HEK293T (cell line): ENCODE data around the gene CACNA1C.

Experiments used
- CTCF ChIA-PET: fragments of 350-600 bp; formaldehyde crosslinking; extraction: SDS; loops from one replicate; lab custom pipeline; 2021; ENCODE audit warnings: antibody characterized with exemption, inconsistent platforms; lab: Yijun Ruan, JAX
- POLR2A ChIA-PET: fragments of 350-600 bp; formaldehyde crosslinking; extraction: SDS; loops from one replicate; lab custom pipeline; 2020; ENCODE audit warnings: antibody characterized with exemption, inconsistent platforms; lab: Yijun Ruan, JAX
- DNase-seq: peaks from one replicate; pipeline ENCODE4 v3.0.0; 2012; ENCODE audit warnings: mixed read lengths; ENCODE audit errors: extremely low spot score
- ARNT ChIP-seq: fragments of 450-650 bp; IDR thresholded peaks from 2 replicates; pipeline ENCODE4 v1.6.1; 2017; ENCODE audit warnings: mild to moderate bottlenecking
- BHLHE40 ChIP-seq: fragments of 450-650 bp; IDR thresholded peaks from 2 replicates; pipeline ENCODE4 v1.6.1; 2016; ENCODE audit warnings: mild to moderate bottlenecking, moderate library complexity, borderline replicate concordance
- CTBP1 ChIP-seq: fragments of 450-650 bp; IDR thresholded peaks from 2 replicates; pipeline ENCODE4 v1.6.1; 2016; ENCODE audit warnings: borderline replicate concordance
- ELF4 ChIP-seq: fragments of 450-650 bp; IDR thresholded peaks from 2 replicates; pipeline ENCODE4 v1.6.1; 2017; ENCODE audit warnings: antibody characterized with exemption
- FOXA1 ChIP-seq: fragments of 450-650 bp; IDR thresholded peaks from 2 replicates; pipeline ENCODE4 v1.6.1; 2016; ENCODE audit warnings: mild to moderate bottlenecking
- FOXK2 ChIP-seq: fragments of 450-650 bp; IDR thresholded peaks from 2 replicates; pipeline ENCODE4 v1.6.1; 2016; ENCODE audit warnings: mild to moderate bottlenecking
- FOXM1 ChIP-seq: fragments of 450-650 bp; IDR thresholded peaks from 2 replicates; pipeline ENCODE4 v1.6.1; 2017; ENCODE audit warnings: mild to moderate bottlenecking, borderline replicate concordance
- HDGF ChIP-seq: fragments of 450-650 bp; IDR thresholded peaks from 2 replicates; pipeline ENCODE4 v1.6.1; 2017; ENCODE audit warnings: antibody characterized with exemption, borderline replicate concordance
- L3MBTL2 ChIP-seq: fragments of 450-650 bp; conservative IDR thresholded peaks from 2 replicates; pipeline ENCODE4 v1.6.1; 2016; ENCODE audit warnings: mild to moderate bottlenecking
- LEF1 ChIP-seq: fragments of 450-650 bp; IDR thresholded peaks from 2 replicates; pipeline ENCODE4 v1.6.1; 2017; ENCODE audit warnings: mild to moderate bottlenecking, borderline replicate concordance
- NFRKB ChIP-seq: fragments of 450-650 bp; IDR thresholded peaks from 2 replicates; pipeline ENCODE4 v1.6.1; 2016; ENCODE audit warnings: mild to moderate bottlenecking, moderate library complexity
- SP1 ChIP-seq: fragments of 450-650 bp; IDR thresholded peaks from 2 replicates; pipeline ENCODE4 v1.6.1; 2017
- SUZ12 ChIP-seq: fragments of 450-650 bp; IDR thresholded peaks from 2 replicates; pipeline ENCODE4 v1.6.1; 2016; ENCODE audit warnings: mild to moderate bottlenecking
- TARDBP ChIP-seq: fragments of 450-650 bp; IDR thresholded peaks from 2 replicates; pipeline ENCODE4 v1.6.1; 2016
- ZNF384 ChIP-seq: fragments of 450-650 bp; IDR thresholded peaks from 2 replicates; pipeline ENCODE4 v1.6.1; 2016
- TF ChIP-seq, protein P1 (sequence below): fragments of 450-650 bp; IDR thresholded peaks from 2 replicates; pipeline ENCODE4 v1.6.1; 2016

Gene CACNA1C

DNA sequence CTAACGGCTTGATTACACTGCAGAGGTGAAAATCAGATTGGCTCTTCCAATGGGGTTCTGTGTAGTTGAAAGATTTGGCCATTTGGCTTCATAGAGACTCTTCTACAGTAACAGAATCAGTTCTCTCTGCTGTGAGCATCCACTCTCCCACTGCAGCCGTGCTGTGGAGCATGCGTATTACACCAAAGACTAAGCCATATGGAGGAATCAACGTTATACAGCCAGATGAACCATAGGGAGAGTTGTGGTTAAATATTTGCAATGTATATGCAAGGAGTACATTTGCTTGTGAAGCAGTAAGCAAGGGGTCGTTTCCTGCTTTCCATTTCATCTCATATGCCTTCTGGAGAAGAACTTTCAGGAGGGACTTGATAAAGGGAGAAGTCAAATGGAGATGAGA is 410.9 kb downstream of the CACNA1C start:
- CTCF ChIA-PET = no interaction called here
- POLR2A ChIA-PET = no interaction called here
- no peak for TF ChIP-seq ARNT
- no peak for TF ChIP-seq LEF1
- no peak for TF ChIP-seq ELF4
- TF ChIP-seq, protein P1, sequence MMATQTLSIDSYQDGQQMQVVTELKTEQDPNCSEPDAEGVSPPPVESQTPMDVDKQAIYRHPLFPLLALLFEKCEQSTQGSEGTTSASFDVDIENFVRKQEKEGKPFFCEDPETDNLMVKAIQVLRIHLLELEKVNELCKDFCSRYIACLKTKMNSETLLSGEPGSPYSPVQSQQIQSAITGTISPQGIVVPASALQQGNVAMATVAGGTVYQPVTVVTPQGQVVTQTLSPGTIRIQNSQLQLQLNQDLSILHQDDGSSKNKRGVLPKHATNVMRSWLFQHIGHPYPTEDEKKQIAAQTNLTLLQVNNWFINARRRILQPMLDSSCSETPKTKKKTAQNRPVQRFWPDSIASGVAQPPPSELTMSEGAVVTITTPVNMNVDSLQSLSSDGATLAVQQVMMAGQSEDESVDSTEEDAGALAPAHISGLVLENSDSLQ = no peak
- TF ChIP-seq SUZ12 = no peak
- no peak for TF ChIP-seq L3MBTL2
- no peak for TF ChIP-seq CTBP1
- TF ChIP-seq TARDBP = no peak
- no peak for TF ChIP-seq BHLHE40
- no peak for TF ChIP-seq FOXM1
- no peak for TF ChIP-seq ZNF384
- no peak for TF ChIP-seq NFRKB
- no peak for TF ChIP-seq FOXK2
- TF ChIP-seq HDGF = no peak
- no peak for TF ChIP-seq FOXA1
- TF ChIP-seq SP1 = no peak
- DNase-seq = no peak

DNA sequence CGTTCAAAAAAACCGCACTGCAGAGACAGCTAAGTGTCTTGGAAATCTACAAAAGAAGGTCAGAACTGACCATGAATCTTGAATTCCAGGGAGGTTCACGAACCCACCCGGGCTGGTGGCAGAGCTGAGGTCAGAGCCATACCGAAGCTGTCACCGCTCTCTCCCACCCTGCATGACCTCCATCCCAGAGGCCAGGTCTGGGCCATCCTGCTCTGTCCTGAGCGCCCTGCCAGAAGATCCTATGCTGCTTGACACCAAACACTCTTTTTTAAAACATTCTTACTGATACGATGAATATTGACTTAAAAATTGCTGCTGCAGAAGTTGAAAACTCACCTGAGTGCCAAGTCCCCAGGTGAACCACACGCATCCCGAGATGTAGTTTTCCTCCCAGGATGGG is 412.9 kb downstream of the CACNA1C start:
- CTCF ChIA-PET = no interaction called here
- POLR2A ChIA-PET = no interaction called here
- no peak for TF ChIP-seq FOXA1
- TF ChIP-seq FOXM1 = no peak
- TF ChIP-seq FOXK2 = no peak
- TF ChIP-seq TARDBP = no peak
- TF ChIP-seq CTBP1 = no peak
- no peak for TF ChIP-seq NFRKB
- TF ChIP-seq SUZ12 = no peak
- no peak for TF ChIP-seq ZNF384
- no peak for TF ChIP-seq ARNT
- TF ChIP-seq LEF1 = no peak
- TF ChIP-seq, protein P1 = no peak
- no peak for TF ChIP-seq BHLHE40
- no peak for TF ChIP-seq HDGF
- TF ChIP-seq L3MBTL2 = no peak
- TF ChIP-seq ELF4 = no peak
- TF ChIP-seq SP1 = no peak
- no peak for DNase-seq

DNA sequence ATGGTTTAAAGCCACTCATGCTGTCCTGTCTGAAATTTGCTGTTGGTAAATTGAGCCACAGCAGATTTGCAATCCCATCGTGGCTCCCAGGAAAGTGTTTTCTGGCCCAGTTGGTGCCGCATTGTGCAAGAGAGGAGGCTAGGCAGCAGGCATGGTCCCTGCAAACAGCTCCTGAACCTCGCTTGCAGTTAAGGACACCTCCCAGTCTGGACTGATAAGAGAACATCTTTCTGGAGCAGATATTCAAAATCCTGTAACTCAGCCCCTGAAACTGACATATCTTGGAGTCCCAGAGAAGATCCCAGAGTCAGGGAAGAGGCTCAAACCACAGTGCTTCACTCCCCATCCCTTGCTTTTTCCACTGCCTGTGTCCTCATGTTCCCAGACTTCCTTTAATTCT is 413.4 kb downstream of the CACNA1C start:
- TF ChIP-seq HDGF (no peak), FOXM1 (no peak), CTBP1 (no peak), ELF4 (no peak), SUZ12 (no peak), NFRKB (no peak), L3MBTL2 (no peak), ARNT (no peak), SP1 (no peak), FOXA1 (no peak), LEF1 (no peak), TARDBP (no peak), ZNF384 (no peak), FOXK2 (no peak), BHLHE40 (no peak)
- TF ChIP-seq, protein P1 = no peak
- DNase-seq = no peak
- ChIA-PET POLR2A (no interaction called here), CTCF (no interaction called here)

DNA sequence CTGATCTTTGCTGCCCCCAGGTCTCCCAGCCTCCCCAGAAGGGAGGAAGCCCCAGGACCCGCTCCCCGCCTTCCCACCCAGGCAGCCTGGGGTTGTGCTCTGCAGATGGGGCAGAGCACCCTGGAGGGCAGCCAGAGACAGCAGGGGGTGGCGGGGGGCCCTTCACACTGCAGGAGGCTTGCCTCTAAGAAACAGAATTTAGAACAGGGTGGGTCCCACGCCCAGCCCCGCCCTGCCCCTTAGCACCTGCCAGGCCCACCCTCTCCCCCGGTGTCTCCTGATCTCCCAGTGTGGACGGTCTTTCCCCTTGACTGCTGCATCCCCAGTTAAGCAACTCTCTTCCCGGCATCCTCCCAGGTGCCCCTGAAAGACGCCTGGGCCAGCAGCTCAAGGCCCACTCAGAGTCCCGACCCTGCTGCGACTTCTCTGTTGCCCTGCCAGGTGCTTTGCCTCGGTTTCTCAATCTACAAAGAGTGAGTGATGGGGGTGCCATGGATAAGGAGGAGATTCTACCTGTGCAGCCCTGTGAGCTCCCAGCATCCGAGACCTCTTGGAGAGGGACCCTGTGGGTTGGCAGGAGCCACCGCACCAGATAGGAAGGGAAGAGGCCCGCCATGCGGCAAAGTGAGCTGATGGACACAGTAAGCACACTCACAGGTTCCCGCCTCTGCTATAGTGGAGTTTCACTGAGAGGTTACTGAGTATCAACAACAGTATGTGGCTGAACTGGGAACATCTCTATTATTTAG is 414.8 kb downstream of the CACNA1C start:
- ChIA-PET CTCF (interaction anchor here (0.7 to 1.1 kb wide), 2 partner anchors 56 to 72 kb away, joined by 3 to 5 read pairs; no protein-coding TSS in a partner anchor), POLR2A (no interaction called here)
- no peak for TF ChIP-seq ARNT
- DNase-seq = no peak

DNA sequence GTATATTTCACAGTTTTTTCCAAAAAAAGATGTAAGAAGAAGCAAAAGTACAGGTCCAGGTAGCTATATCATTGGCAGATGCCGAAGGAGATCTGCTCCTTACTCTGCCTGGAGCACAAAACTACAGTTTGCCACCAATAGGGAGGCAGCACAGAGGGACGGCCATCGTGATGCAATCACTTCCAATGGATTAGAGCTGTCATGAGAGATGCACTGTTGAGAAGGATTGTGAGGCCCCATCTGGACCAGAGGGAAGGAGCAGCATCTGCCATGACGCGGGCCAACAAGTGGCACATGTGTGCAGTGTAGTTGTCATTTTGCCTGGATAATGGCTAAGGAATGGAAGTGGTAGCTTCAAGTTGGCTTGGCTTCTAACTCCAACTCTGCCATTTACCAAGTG is 423.2 kb downstream of the CACNA1C start:
- ChIA-PET CTCF (no interaction called here), POLR2A (no interaction called here)
- TF ChIP-seq CTBP1 = no peak
- no peak for TF ChIP-seq SP1
- TF ChIP-seq, protein P1 = no peak
- TF ChIP-seq LEF1 = no peak
- DNase-seq = no peak
